IMR-90 (cell line): Measurements from ENCODE around the gene CCT7. TPM values are rescaled to one million over a fixed set of nuclear protein-coding genes. Genes with fewer than 3 reads are reported as not detected.
A peak's percentile ranks its signal among the peaks of the same experiment; 100 is the strongest.

Experiments
- ATAC-seq: fragments of 200-7000 bp; cut with Tn5 transposase; 2 replicates; pipeline ENCODE4 v1.9.1; 2020; ENCODE audit warnings: low read depth, mild to moderate bottlenecking, moderate library complexity
- BruUV-seq: library from RNA; stranded (reverse); fragments of 400-500 nt; replicated peaks from 2 replicates; lab custom pipeline; 2021; lab: Mats Ljungman, UMichigan
- CTCF ChIA-PET: fragments of 300-600 bp; formaldehyde crosslinking; extraction: SDS; loops from one replicate; lab custom pipeline; 2021; ENCODE audit warnings: antibody characterized with exemption; lab: Yijun Ruan, JAX
- POLR2A ChIA-PET: fragments of 300-600 bp; sonication (Branson Sonifier 250); formaldehyde crosslinking; loops from one replicate; lab custom pipeline; 2022; ENCODE audit warnings: antibody characterized with exemption; ENCODE audit not compliant: unreplicated experiment; lab: Charles Lee
- DNase-seq: peaks from one replicate; pipeline ENCODE4 v3.0.0; 2013
- H2AFZ ChIP-seq: replicated peaks from 2 replicates; pipeline ENCODE3; 2013; ENCODE audit warnings: low read length, mild to moderate bottlenecking; ENCODE audit not compliant: poor library complexity
- H2AK5ac ChIP-seq: 2 replicates; pipeline ENCODE4 v1.6.1; 2013; ENCODE audit warnings: low read depth, low read length, inconsistent platforms
- H2AK9ac ChIP-seq: replicated peaks from 2 replicates; pipeline ENCODE3; 2013; ENCODE audit warnings: mild to moderate bottlenecking, low read depth, low read length, moderate library complexity; ENCODE audit not compliant: poor library complexity
- H2BK120ac ChIP-seq: 2 replicates; pipeline ENCODE4 v1.6.1; 2013; ENCODE audit warnings: low read depth, low read length, inconsistent platforms
- H2BK15ac ChIP-seq: 3 replicates; pipeline ENCODE4 v1.6.1; 2013; ENCODE audit warnings: low read depth, low read length, inconsistent platforms
- H2BK20ac ChIP-seq: 2 replicates; pipeline ENCODE4 v1.6.1; 2013; ENCODE audit warnings: low read depth, mild to moderate bottlenecking, inconsistent platforms, low read length, moderate library complexity
- H2BK5ac ChIP-seq: 2 replicates; pipeline ENCODE4 v1.6.1; 2013; ENCODE audit warnings: mild to moderate bottlenecking, low read depth, low read length, inconsistent platforms; ENCODE audit not compliant: poor library complexity, severe bottlenecking
- H3K14ac ChIP-seq: replicated peaks from 2 replicates; pipeline ENCODE4 v1.6.1; 2013; ENCODE audit warnings: low read depth, low read length, inconsistent platforms
- H3K18ac ChIP-seq: 2 replicates; pipeline ENCODE4 v1.6.1; 2013; ENCODE audit warnings: low read depth, low read length, control low read depth
- H3K23ac ChIP-seq: 2 replicates; pipeline ENCODE4 v1.6.1; 2013; ENCODE audit warnings: low read depth, low read length, inconsistent platforms
- H3K27ac ChIP-seq: 2 replicates; pipeline ENCODE4 v1.5.1; 2013; ENCODE audit warnings: mild to moderate bottlenecking, control low read depth, low read length; ENCODE audit not compliant: insufficient read depth
- H3K27me3 ChIP-seq: 2 replicates; pipeline ENCODE4 v1.6.1; 2013; ENCODE audit warnings: low read length; ENCODE audit not compliant: control insufficient read depth, insufficient read depth
- H3K36me3 ChIP-seq: 2 replicates; pipeline ENCODE4 v1.6.1; 2013; ENCODE audit warnings: low read length, mixed read lengths; ENCODE audit not compliant: control insufficient read depth, insufficient read depth
- H3K4ac ChIP-seq: 2 replicates; pipeline ENCODE4 v1.6.1; 2013; ENCODE audit warnings: low read depth, low read length, inconsistent platforms
- H3K4me1 ChIP-seq: 2 replicates; pipeline ENCODE4 v1.6.1; 2013; ENCODE audit warnings: low read length, mixed read lengths; ENCODE audit not compliant: control insufficient read depth, insufficient read depth
- H3K4me2 ChIP-seq: 2 replicates; pipeline ENCODE4 v1.6.1; 2013; ENCODE audit warnings: low read depth, mild to moderate bottlenecking, control low read depth, low read length, moderate library complexity
- H3K4me3 ChIP-seq: 2 replicates; pipeline ENCODE4 v1.5.1; 2013; ENCODE audit warnings: low read depth, mild to moderate bottlenecking, control low read depth, low read length, moderate library complexity; ENCODE audit not compliant: insufficient read depth
- H3K56ac ChIP-seq: 2 replicates; pipeline ENCODE4 v1.6.1; 2013; ENCODE audit warnings: low read length, inconsistent platforms; ENCODE audit not compliant: insufficient read depth; ENCODE audit errors: extremely low read depth
- H3K79me1 ChIP-seq, 2 experiments: 2 replicates each; pipeline ENCODE4 v1.6.1; 2013; ENCODE audit warnings: low read length in 2 of 2, inconsistent platforms in 1 of 2, low read depth in 1 of 2
- H3K9ac ChIP-seq: 2 replicates; pipeline ENCODE4 v1.6.1; 2013; ENCODE audit warnings: low read depth, low read length, control low read depth
- H3K9me1 ChIP-seq: 2 replicates; pipeline ENCODE4 v1.6.1; 2013; ENCODE audit warnings: low read length, inconsistent platforms; ENCODE audit not compliant: insufficient read depth
- H3K9me3 ChIP-seq: 2 replicates; pipeline ENCODE4 v1.6.1; 2013; ENCODE audit warnings: low read length; ENCODE audit not compliant: control insufficient read depth, insufficient read depth
- H4K20me1 ChIP-seq: 2 replicates; pipeline ENCODE4 v1.6.1; 2013; ENCODE audit warnings: low read length, inconsistent platforms; ENCODE audit not compliant: insufficient read depth
- H4K5ac ChIP-seq: 2 replicates; pipeline ENCODE4 v1.6.1; 2013; ENCODE audit warnings: mild to moderate bottlenecking, low read depth, low read length, control low read depth
- H4K8ac ChIP-seq, 2 experiments: 2 replicates each; pipeline ENCODE4 v1.6.1; 2013; ENCODE audit warnings: low read depth in 2 of 2, low read length in 2 of 2, control low read depth in 1 of 2, inconsistent platforms in 1 of 2
- H4K91ac ChIP-seq: 2 replicates; pipeline ENCODE4 v1.6.1; 2013; ENCODE audit warnings: low read depth, low read length, inconsistent platforms; ENCODE audit not compliant: insufficient read depth
- BHLHE40 ChIP-seq: fragments of 150-350 bp; IDR thresholded peaks from 2 replicates; pipeline ENCODE4 v1.6.1; 2016; ENCODE audit warnings: mild to moderate bottlenecking, low read depth, low read length
- CEBPB ChIP-seq: IDR thresholded peaks from 2 replicates; pipeline ENCODE4 v1.6.1; 2012; ENCODE audit warnings: low read depth, low read length, improper control_type of control experiment
- CHD1 ChIP-seq: IDR thresholded peaks from 2 replicates; pipeline ENCODE4 v1.6.1; 2012; ENCODE audit warnings: low read depth, low read length, improper control_type of control experiment
- CTCF ChIP-seq: conservative IDR thresholded peaks from 2 replicates; pipeline ENCODE4 v1.5.1; 2012; ENCODE audit warnings: mild to moderate bottlenecking, low read depth, low read length, improper control_type of control experiment
- ELK1 ChIP-seq: fragments of 150-350 bp; IDR thresholded peaks from 2 replicates; pipeline ENCODE4 v1.6.1; 2016; ENCODE audit warnings: low read depth, mild to moderate bottlenecking, low read length, moderate library complexity, borderline replicate concordance
- MAZ ChIP-seq: IDR thresholded peaks from 2 replicates; pipeline ENCODE4 v1.6.1; 2012; ENCODE audit warnings: low read depth, mild to moderate bottlenecking, low read length, improper control_type of control experiment, moderate library complexity, borderline replicate concordance
- MXI1 ChIP-seq: IDR thresholded peaks from 2 replicates; pipeline ENCODE4 v1.6.1; 2012; ENCODE audit warnings: low read depth, mild to moderate bottlenecking, low read length, moderate library complexity, borderline replicate concordance
- POLR2A ChIP-seq: IDR thresholded peaks from 2 replicates; pipeline ENCODE4 v1.6.1; 2012; ENCODE audit warnings: mild to moderate bottlenecking, low read depth, low read length
- RAD21 ChIP-seq: IDR thresholded peaks from 2 replicates; pipeline ENCODE4 v1.6.1; 2012; ENCODE audit warnings: low read length, improper control_type of control experiment
- RCOR1 ChIP-seq: IDR thresholded peaks from 2 replicates; pipeline ENCODE4 v1.6.1; 2012; ENCODE audit warnings: mild to moderate bottlenecking, low read length, improper control_type of control experiment; ENCODE audit not compliant: insufficient replicate concordance
- WGBS, 2 experiments: methylation state at CpG; one replicate each; pipeline versions ENCODE4 v1.1.5 to v1.1.7; 2013; ENCODE audit warnings: missing lambda C conversion rate in 2 of 2; ENCODE audit not compliant: insufficient read length in 1 of 2; ENCODE audit errors: extremely low coverage in 2 of 2; 5-methylcytosine and 5-hydroxymethylcytosine counted together
- dilution Hi-C: fragments of 300-500 bp; cut with HindIII; formaldehyde crosslinking; loops from one replicate; pipeline ENCODE4 v1.14.3; 2018; ENCODE audit warnings: low sequenced_read_pairs; ENCODE audit not compliant: unreplicated experiment
- in situ Hi-C: fragments of 300-500 bp; cut with MboI; formaldehyde crosslinking; loops from 3 replicates; pipeline ENCODE4 v1.14.3; 2019; ENCODE audit warnings: low sequenced_read_pairs, inconsistent platforms, mixed read lengths
- intact Hi-C: fragments of 100-400 bp; cut with micrococcal nuclease; formaldehyde crosslinking; loops from 2 replicates; pipeline ENCODE4 v1.10.0; 2022
- polyA plus RNA-seq, 3 experiments: library from polyadenylated mRNA; depleted of rRNA; stranded (reverse); fragments of >200 nt; gene quantifications; 2 replicates each; pipeline ENCODE4 v1.2.3, GENCODE V29; 2012; ENCODE audit warnings: low replicate concordance in 1 of 3
- total RNA-seq: library from RNA; depleted of rRNA; stranded (reverse); fragments of >200 nt; gene quantifications from 2 replicates; pipeline ENCODE4 v1.2.3, GENCODE V29; 2012
- TF ChIP-seq, protein P1 (sequence below): fragments of 150-350 bp; IDR thresholded peaks from 2 replicates; pipeline ENCODE4 v1.6.1; 2017; ENCODE audit warnings: mild to moderate bottlenecking, antibody characterized with exemption, low read length, low read depth

Gene CCT7
- total and polyA plus RNA-seq, 2 of the 4 experiments (the other 2 are of a cell fraction): 321 to 575 TPM

DNA sequence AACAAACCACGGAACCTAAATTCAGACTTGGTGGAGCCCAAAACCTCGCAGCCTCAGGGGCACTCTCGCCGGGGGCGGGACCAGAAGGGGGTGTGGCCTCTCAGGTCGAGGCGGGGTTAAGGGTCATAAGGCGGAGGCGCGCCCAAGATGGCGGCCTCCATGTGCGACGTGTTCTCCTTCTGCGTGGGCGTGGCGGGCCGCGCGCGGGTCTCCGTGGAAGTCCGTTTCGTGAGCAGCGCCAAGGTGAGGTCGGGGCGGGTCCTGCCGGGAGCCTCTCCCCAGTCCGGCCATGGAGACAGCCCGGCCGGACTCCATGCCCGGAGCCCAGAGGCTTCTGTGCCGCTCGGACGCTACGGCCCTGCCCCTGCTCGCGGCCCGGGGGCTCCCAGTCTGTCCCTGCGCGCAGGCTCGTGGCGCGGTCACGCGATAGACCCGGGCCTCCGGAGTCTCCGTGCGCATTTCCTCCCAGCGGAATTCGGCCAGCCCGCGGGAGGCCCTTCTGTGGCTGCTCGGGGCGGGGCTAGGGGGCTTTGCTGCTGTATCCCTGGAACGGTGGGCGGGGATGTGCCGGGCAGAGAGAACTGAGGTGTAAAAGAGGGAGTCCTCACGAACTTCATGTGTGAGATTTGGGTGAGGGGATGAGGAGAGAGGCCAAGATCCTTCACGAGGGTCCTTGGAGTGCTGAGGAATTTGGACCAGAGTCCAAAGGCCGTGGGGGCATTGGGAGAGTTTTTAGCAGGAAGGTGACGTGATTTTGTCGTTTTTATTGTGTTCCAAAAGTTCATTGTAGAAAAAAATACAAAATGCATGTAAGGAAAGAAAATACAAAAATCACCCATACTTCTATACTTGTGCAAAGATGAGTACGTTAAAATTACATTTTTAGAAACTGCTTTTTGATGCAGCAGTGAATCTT, 19.7 kb upstream of the CCT7 start, which contains the start of gene SMYD5:
SMYD5 (plus strand) TSS at position 126 of the 916 bp plus-strand sequence; CDS start at position 148, 22 bp downstream.
- no TSS peak for BruUV-seq

More for the DNA sequence above, 19.7 kb upstream of the CCT7 start, which contains the start of gene SMYD5:
- ChIA-PET POLR2A (no interaction called here), CTCF (interaction anchor here (1.1 kb wide), 1 partner anchor 26 kb away, joined by 5 read pairs; no protein-coding TSS in a partner anchor)
- peak within 1 kb of the TSS; percentile 29; the same call in 1 of the 2 replicates for H2AK5ac ChIP-seq
- H2AK9ac ChIP-seq: peak within 1 kb of the TSS; percentile 75
- H4K8ac ChIP-seq: peak within 1 kb of the TSS; percentile 35 to 96
- peaks cover 24 to 44% of the 10 kb centered on the region in 2 experiments; a peak in 3 of 4 replicates for H3K79me1 ChIP-seq
- H2BK5ac ChIP-seq: peak within 1 kb of the TSS; percentile 60
- peak within 1 kb of the TSS; percentile 90 for H3K14ac ChIP-seq
- intact Hi-C loops (loop anchor here (1.0 kb wide), 1 partner anchor 37 kb away; no protein-coding TSS in a partner anchor), in situ Hi-C loops (no loop called here), dilution Hi-C loops (no loop called here)
- peak within 1 kb of the TSS; percentile 95 for H3K23ac ChIP-seq
- H2BK15ac ChIP-seq: peak within 1 kb of the TSS; percentile 4; the same call in 1 of the 3 replicates
- ATAC-seq (peak; percentile 88), DNase-seq (peak; percentile 72)
- peak within 1 kb of the TSS; percentile 94 for H4K5ac ChIP-seq
- WGBS, 2 experiments: 0% methylated on average over 24 of the region's 64 CpGs; no CpG with 5 or more reads in 1 of the 2 experiments
- H3K4ac ChIP-seq: peak within 1 kb of the TSS; percentile 84
- peak within 1 kb of the TSS; percentile 70 for H3K27ac ChIP-seq
- H4K91ac ChIP-seq: peak within 1 kb of the TSS; percentile 57
- no peaks in the 10 kb centered on the region for H3K9me3 ChIP-seq
- H3K4me1 ChIP-seq: peaks cover 8% of the 10 kb centered on the region
- no peak for TF ChIP-seq ELK1
- no peak for TF ChIP-seq RAD21
- peak; percentile 98 for TF ChIP-seq MXI1
- no peak for TF ChIP-seq RCOR1
- peak; percentile 76; the same call in 1 of the 2 replicates for TF ChIP-seq BHLHE40
- no peak for TF ChIP-seq CEBPB
- TF ChIP-seq POLR2A: peak; percentile 88
- TF ChIP-seq MAZ: peak; percentile 72; the same call in 1 of the 2 replicates
- TF ChIP-seq CHD1: 0 out of 2 replicates have a peak, but pooled peaks have one; percentile 34
- no peak for TF ChIP-seq CTCF
- TF ChIP-seq, protein P1, sequence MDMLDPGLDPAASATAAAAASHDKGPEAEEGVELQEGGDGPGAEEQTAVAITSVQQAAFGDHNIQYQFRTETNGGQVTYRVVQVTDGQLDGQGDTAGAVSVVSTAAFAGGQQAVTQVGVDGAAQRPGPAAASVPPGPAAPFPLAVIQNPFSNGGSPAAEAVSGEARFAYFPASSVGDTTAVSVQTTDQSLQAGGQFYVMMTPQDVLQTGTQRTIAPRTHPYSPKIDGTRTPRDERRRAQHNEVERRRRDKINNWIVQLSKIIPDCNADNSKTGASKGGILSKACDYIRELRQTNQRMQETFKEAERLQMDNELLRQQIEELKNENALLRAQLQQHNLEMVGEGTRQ: no peak
- peak within 1 kb of the TSS; percentile 63 for H2BK120ac ChIP-seq
- H2BK20ac ChIP-seq: no peak within 1 kb of the TSS
- H3K27me3 ChIP-seq: peaks cover 2% of the 10 kb centered on the region; the same call in 1 of the 2 replicates
- peak within 1 kb of the TSS; percentile 94 for H2AFZ ChIP-seq
- H3K36me3 ChIP-seq: no peaks in the 10 kb centered on the region
- H3K4me2 ChIP-seq: peak within 1 kb of the TSS; percentile 94
- H3K56ac ChIP-seq: peak within 1 kb of the TSS; percentile 44; the same call in 1 of the 2 replicates
- peak within 1 kb of the TSS; percentile 85 for H3K9ac ChIP-seq
- H3K9me1 ChIP-seq: peaks cover 15% of the 10 kb centered on the region
- no peaks in the 10 kb centered on the region; the same call in 1 of the 2 replicates for H4K20me1 ChIP-seq
- peak within 1 kb of the TSS; percentile 79 for H3K18ac ChIP-seq
- peak within 1 kb of the TSS; percentile 78 for H3K4me3 ChIP-seq
